Measurements from ENCODE around the gene TRHDE. TPM values are rescaled to one million over a fixed set of nuclear protein-coding genes. Genes with fewer than 3 reads are reported as not detected.

TRHDE gene
- total RNA-seq, 1 experiment from 2014 or later = 16.5 TPM

DNA sequence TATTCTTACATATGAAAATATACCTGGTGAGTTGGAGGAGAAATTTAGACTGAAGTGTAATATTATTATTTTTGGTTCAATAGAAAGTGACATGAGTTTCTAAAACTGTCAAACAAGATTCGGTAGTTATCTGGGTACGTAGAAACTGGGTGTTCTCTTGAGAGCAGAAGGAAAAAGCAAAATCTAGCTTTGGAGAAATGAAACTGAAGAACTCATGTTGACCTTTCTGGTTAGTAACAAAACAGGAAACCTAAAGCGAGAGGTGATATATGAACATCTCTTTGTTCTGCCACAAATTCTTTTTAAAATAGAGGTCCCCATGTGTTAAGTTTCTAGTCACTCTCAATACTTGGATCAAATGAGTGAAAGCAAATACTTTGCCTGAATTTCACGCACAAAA lies 401.7 kb downstream of the TRHDE start:
- no TSS peak for BruUV-seq (replicated peaks)
- Histone ChIP-seq H3K4me3 (ENCODE audit: low read length) (no peak overlapping the region), H3K9me3 (ENCODE audit: low read length) (no peaks in the 10 kb centered on the region), H3K4me2 (ENCODE audit: low read length) (no peak overlapping the region), H3K27ac (ENCODE audit: low read length) (no peak overlapping the region), H3K9ac (ENCODE audit: low read length) (no peak overlapping the region), H3K27me3 (ENCODE audit: low read length) (no peaks in the 10 kb centered on the region), H4K20me1 (ENCODE audit: low read length) (no peaks in the 10 kb centered on the region), H3K4me1 (ENCODE audit: insufficient read depth, low read length) (no peaks in the 10 kb centered on the region), H3F3A (ENCODE audit: low read length, unreplicated experiment) (no peaks in the 10 kb centered on the region), H3K9me2 (replicated peaks; ENCODE audit: low read length) (no peaks in the 10 kb centered on the region), H3K79me2 (ENCODE audit: low read length) (no peaks in the 10 kb centered on the region), H2AFZ (ENCODE audit: low read length) (no peak overlapping the region), H3K36me3 (ENCODE audit: low read depth, low read length) (no peaks in the 10 kb centered on the region)
- POLR2A ChIA-PET (ENCODE audit: unreplicated experiment) = no interaction called here
- ATAC-seq (no peak), DNase-seq (no peak)
- intact Hi-C loops (cut with micrococcal nuclease) = loop anchor here (10.0 kb wide), 1 partner anchor 281 kb away; no protein-coding TSS in a partner anchor
- TF ChIP-seq EZH2phosphoT487 (IDR thresholded peaks at IDR 0.05; ENCODE audit: borderline replicate concordance, low read length) (no peak), EZH2 (IDR thresholded peaks at IDR 0.05; ENCODE audit: low read length, unreplicated experiment) (no peak)
- TF ChIP-seq, protein P1, sequence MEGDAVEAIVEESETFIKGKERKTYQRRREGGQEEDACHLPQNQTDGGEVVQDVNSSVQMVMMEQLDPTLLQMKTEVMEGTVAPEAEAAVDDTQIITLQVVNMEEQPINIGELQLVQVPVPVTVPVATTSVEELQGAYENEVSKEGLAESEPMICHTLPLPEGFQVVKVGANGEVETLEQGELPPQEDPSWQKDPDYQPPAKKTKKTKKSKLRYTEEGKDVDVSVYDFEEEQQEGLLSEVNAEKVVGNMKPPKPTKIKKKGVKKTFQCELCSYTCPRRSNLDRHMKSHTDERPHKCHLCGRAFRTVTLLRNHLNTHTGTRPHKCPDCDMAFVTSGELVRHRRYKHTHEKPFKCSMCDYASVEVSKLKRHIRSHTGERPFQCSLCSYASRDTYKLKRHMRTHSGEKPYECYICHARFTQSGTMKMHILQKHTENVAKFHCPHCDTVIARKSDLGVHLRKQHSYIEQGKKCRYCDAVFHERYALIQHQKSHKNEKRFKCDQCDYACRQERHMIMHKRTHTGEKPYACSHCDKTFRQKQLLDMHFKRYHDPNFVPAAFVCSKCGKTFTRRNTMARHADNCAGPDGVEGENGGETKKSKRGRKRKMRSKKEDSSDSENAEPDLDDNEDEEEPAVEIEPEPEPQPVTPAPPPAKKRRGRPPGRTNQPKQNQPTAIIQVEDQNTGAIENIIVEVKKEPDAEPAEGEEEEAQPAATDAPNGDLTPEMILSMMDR (conservative IDR thresholded peaks at IDR 0.05; ENCODE audit: low read depth, low read length) = no peak
- CTCF ChIA-PET = no interaction called here

DNA sequence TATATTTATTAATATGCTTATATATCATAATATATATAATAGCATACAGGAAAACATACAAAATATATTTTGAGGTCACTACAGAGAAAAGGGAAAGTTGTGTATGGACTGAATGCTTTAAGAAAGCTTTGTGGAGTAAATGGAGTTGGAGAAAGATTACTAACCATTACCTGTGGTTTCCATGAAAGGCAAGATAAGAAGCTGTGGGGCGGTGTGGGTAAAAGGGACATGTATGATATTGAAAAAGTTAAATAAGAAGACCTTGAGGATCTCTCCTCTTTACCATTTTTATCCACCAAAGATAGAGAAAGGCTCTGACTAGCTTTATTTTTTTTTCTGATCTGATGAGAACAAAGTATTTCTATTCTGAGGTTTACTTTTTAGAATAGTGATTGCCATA lies 404.4 kb downstream of the TRHDE start:
- H3K9ac ChIP-seq (ENCODE audit: low read length) = no peak overlapping the region
- H3F3A ChIP-seq (ENCODE audit: low read length, unreplicated experiment) = no peaks in the 10 kb centered on the region
- no peaks in the 10 kb centered on the region for H3K9me3 ChIP-seq (ENCODE audit: low read length)
- no peak overlapping the region for H3K4me2 ChIP-seq (ENCODE audit: low read length)
- no peak for ATAC-seq
- intact Hi-C loops (cut with micrococcal nuclease) = loop anchor here (10.0 kb wide), 1 partner anchor 278 kb away; no protein-coding TSS in a partner anchor
- no peak for DNase-seq
- TF ChIP-seq EZH2 (IDR thresholded peaks at IDR 0.05; ENCODE audit: low read length, unreplicated experiment) = no peak
- TF ChIP-seq, protein P1 (conservative IDR thresholded peaks at IDR 0.05; ENCODE audit: low read depth, low read length) = no peak
- TF ChIP-seq EZH2phosphoT487 (IDR thresholded peaks at IDR 0.05; ENCODE audit: borderline replicate concordance, low read length) = no peak
- no TSS peak for BruUV-seq (replicated peaks)
- H4K20me1 ChIP-seq (ENCODE audit: low read length) = no peaks in the 10 kb centered on the region
- no peaks in the 10 kb centered on the region for H3K9me2 ChIP-seq (replicated peaks; ENCODE audit: low read length)
- no peak overlapping the region for H2AFZ ChIP-seq (ENCODE audit: low read length)
- H3K36me3 ChIP-seq (ENCODE audit: low read depth, low read length) = no peaks in the 10 kb centered on the region
- no peaks in the 10 kb centered on the region for H3K4me1 ChIP-seq (ENCODE audit: insufficient read depth, low read length)
- no peaks in the 10 kb centered on the region for H3K79me2 ChIP-seq (ENCODE audit: low read length)
- H3K27me3 ChIP-seq (ENCODE audit: low read length) = no peaks in the 10 kb centered on the region
- POLR2A ChIA-PET (ENCODE audit: unreplicated experiment) = no interaction called here
- CTCF ChIA-PET = no interaction called here
- no peak overlapping the region for H3K4me3 ChIP-seq (ENCODE audit: low read length)
- H3K27ac ChIP-seq (ENCODE audit: low read length) = no peak overlapping the region

DNA sequence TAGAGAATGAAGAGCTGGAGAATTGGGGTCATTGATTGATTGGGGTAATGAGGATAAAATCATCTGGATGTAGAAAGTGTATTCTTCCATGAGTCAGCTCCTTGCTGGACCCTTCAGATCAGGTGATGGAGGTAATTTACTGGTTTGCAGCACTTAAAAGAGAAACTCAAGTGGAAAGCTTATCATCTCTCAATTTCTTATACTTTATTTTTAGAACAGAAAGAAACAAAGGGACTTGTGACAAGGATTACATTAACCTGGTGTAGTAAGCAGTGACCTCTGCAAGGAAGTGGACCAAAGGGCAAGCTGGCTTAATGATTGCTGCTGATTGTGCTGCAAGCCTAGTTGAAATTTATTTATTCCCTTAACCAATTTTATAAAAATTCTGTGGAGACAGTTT lies 405.0 kb downstream of the TRHDE start:
- Histone ChIP-seq H3K9me3 (ENCODE audit: low read length) (no peaks in the 10 kb centered on the region), H3K27me3 (ENCODE audit: low read length) (no peaks in the 10 kb centered on the region), H3K9me2 (replicated peaks; ENCODE audit: low read length) (no peaks in the 10 kb centered on the region), H3K79me2 (ENCODE audit: low read length) (no peaks in the 10 kb centered on the region), H3K4me1 (ENCODE audit: insufficient read depth, low read length) (no peaks in the 10 kb centered on the region), H3F3A (ENCODE audit: low read length, unreplicated experiment) (no peaks in the 10 kb centered on the region), H2AFZ (ENCODE audit: low read length) (no peak overlapping the region), H3K4me2 (ENCODE audit: low read length) (no peak overlapping the region), H3K36me3 (ENCODE audit: low read depth, low read length) (no peaks in the 10 kb centered on the region), H3K27ac (ENCODE audit: low read length) (no peak overlapping the region), H3K4me3 (ENCODE audit: low read length) (no peak overlapping the region), H4K20me1 (ENCODE audit: low read length) (no peaks in the 10 kb centered on the region), H3K9ac (ENCODE audit: low read length) (no peak overlapping the region)
- ChIA-PET POLR2A (ENCODE audit: unreplicated experiment) (no interaction called here), CTCF (no interaction called here)
- DNase-seq (no peak), ATAC-seq (no peak)
- BruUV-seq (replicated peaks) = no TSS peak
- intact Hi-C loops (cut with micrococcal nuclease) = loop anchor here (10.0 kb wide), 1 partner anchor 278 kb away; no protein-coding TSS in a partner anchor
- TF ChIP-seq EZH2phosphoT487 (IDR thresholded peaks at IDR 0.05; ENCODE audit: borderline replicate concordance, low read length) = no peak
